MCF 10A (cell line): Measurements from ENCODE around the gene GMCL1. TPM values are rescaled to one million over a fixed set of nuclear protein-coding genes. Genes with fewer than 3 reads are reported as not detected.

Experiments used
- Bru-seq: library from RNA; stranded (reverse); fragments of 400-500 nt; gene quantifications from one replicate; lab custom pipeline; 2021; lab: Mats Ljungman, UMichigan
- BruChase-seq, 2 experiments: library from RNA; stranded (reverse); fragments of 400-500 nt; gene quantifications; one replicate each; lab custom pipeline; 2021; lab: Mats Ljungman, UMichigan
- BruUV-seq: library from RNA; stranded (reverse); fragments of 400-500 nt; replicated peaks from 2 replicates; lab custom pipeline; 2021; lab: Mats Ljungman, UMichigan
- CTCF ChIA-PET: fragments of 300-600 bp; sonication (Branson Sonifier 250); formaldehyde crosslinking; extraction: SDS; loops from one replicate; lab custom pipeline; 2021; ENCODE audit warnings: antibody characterized with exemption, inconsistent platforms; lab: Yijun Ruan, JAX
- POLR2A ChIA-PET: fragments of 300-600, 350-650 bp; sonication (Branson Sonifier 250); formaldehyde crosslinking; extraction: SDS; loops from one replicate; lab custom pipeline; 2020; ENCODE audit warnings: antibody characterized with exemption, inconsistent platforms; lab: Yijun Ruan, JAX
- DNase-seq: peaks from one replicate; pipeline ENCODE4 v3.0.0-alpha.2; 2018; ENCODE audit not compliant: unreplicated experiment
- H3K27ac Mint-ChIP-seq: one replicate; pipeline ENCODE4 v1.8.0; 2022; ENCODE audit warnings: mild to moderate bottlenecking, low read depth, mixed read lengths; ENCODE audit not compliant: unreplicated experiment
- H3K27me3 Mint-ChIP-seq: one replicate; pipeline ENCODE4 v1.8.0; 2022; ENCODE audit warnings: mixed read lengths; ENCODE audit not compliant: insufficient read depth, unreplicated experiment
- H3K36me3 Mint-ChIP-seq: one replicate; pipeline ENCODE4 v1.8.0; 2022; ENCODE audit warnings: mild to moderate bottlenecking, moderate library complexity, mixed read lengths; ENCODE audit not compliant: insufficient read depth, unreplicated experiment
- H3K4me1 Mint-ChIP-seq: one replicate; pipeline ENCODE4 v1.8.0; 2022; ENCODE audit warnings: mixed read lengths; ENCODE audit not compliant: insufficient read depth, unreplicated experiment
- H3K4me3 Mint-ChIP-seq: one replicate; pipeline ENCODE4 v1.8.0; 2022; ENCODE audit warnings: mild to moderate bottlenecking, moderate library complexity, mixed read lengths; ENCODE audit not compliant: unreplicated experiment
- H3K9me3 Mint-ChIP-seq: one replicate; pipeline ENCODE4 v1.8.0; 2022; ENCODE audit warnings: mixed read lengths; ENCODE audit not compliant: unreplicated experiment
- CTCF ChIP-seq: fragments of 200-600 bp; IDR thresholded peaks from one replicate; pipeline ENCODE4 v1.8.0; 2022; ENCODE audit warnings: antibody characterized with exemption, mild to moderate bottlenecking; ENCODE audit not compliant: unreplicated experiment
- intact Hi-C: fragments of 100-400 bp; cut with micrococcal nuclease; formaldehyde crosslinking; loops from 2 replicates; pipeline ENCODE4 v1.14.1; 2022
- long read RNA-seq: library from polyadenylated mRNA; stranded (forward); transcript quantifications from one replicate; pipeline ENCODE4 v2.0.0, GENCODE V29; 2022
- total RNA-seq: library from RNA; stranded (reverse); gene quantifications from 2 replicates; pipeline ENCODE4 v1.2.3, GENCODE V29; 2022

GMCL1 gene
- total RNA-seq (13.2 and 13.6 TPM in 2 replicates), Bru-seq, nascent RNA (percentile 63 among the genes with signal in this experiment), BruChase-seq, experiment 1, labeled RNA remaining after a 6-hour chase (percentile 72 among the genes with signal in this experiment), BruChase-seq, experiment 2, labeled RNA remaining after a 2-hour chase (percentile 73 among the genes with signal in this experiment)
- long read RNA-seq, full-length matches to known transcripts = 56 of 66 reads
- long read RNA-seq, partial matches to known transcripts = 1 of 66 reads
- long read RNA-seq, other reads (novel, unspliced or antisense) = 9 of 66 reads

GRCh38 chr2:69829256-69830044 lies at the start of gene GMCL1:
TSS of gene GMCL1 (plus strand) at chr2:69829660. CDS start at chr2:69829893, 233 bp downstream.
- Mint-ChIP-seq H3K27ac (peak within 1 kb of the TSS; percentile 59), H3K4me3 (peak within 1 kb of the TSS; percentile 97), H3K36me3 (peaks cover 5% of the 10 kb centered on the region), H3K4me1 (peaks cover 18% of the 10 kb centered on the region), H3K27me3 (no peaks in the 10 kb centered on the region), H3K9me3 (no peaks in the 10 kb centered on the region)
- DNase-seq = peak; percentile 96
- POLR2A ChIA-PET = interaction anchor here (0.6 to 2.3 kb wide), 22 partner anchors 12 to 392 kb away, joined by 3 to 23 read pairs (median 4); partner anchors contain the start of genes ANXA4, MXD1, NFU1 and SNRNP27
- no peak for TF ChIP-seq CTCF
- intact Hi-C loops = no loop called here
- TSS peak; percentile 24 for BruUV-seq
- CTCF ChIA-PET = interaction anchor here (0.5 to 2.8 kb wide), 5 partner anchors 59 to 876 kb away, joined by 3 to 18 read pairs (median 4); no protein-coding TSS in a partner anchor

GRCh38 chr2:69780921-69781320 lies 48.5 kb upstream of the GMCL1 start:
- no peak for TF ChIP-seq CTCF
- POLR2A ChIA-PET = interaction anchor here (0.7 to 3.5 kb wide), 13 partner anchors 8 to 512 kb away, joined by 3 to 32 read pairs (median 4); partner anchors contain the start of genes ANXA4 and SNRPG
- H3K36me3 Mint-ChIP-seq = peaks cover 3% of the 10 kb centered on the region
- no TSS peak for BruUV-seq
- intact Hi-C loops = no loop called here
- DNase-seq = no peak
- CTCF ChIA-PET = interaction anchor here (1.6 kb wide), 1 partner anchor 56 kb away, joined by 6 read pairs; no protein-coding TSS in a partner anchor
- H3K4me1 Mint-ChIP-seq = peaks cover 27% of the 10 kb centered on the region
- H3K27ac Mint-ChIP-seq = no peak overlapping the region
- no peaks in the 10 kb centered on the region for H3K9me3 Mint-ChIP-seq
- no peaks in the 10 kb centered on the region for H3K27me3 Mint-ChIP-seq
- H3K4me3 Mint-ChIP-seq = no peak overlapping the region

GRCh38 chr2:69781321-69782248 lies 47.9 kb upstream of the GMCL1 start:
- intact Hi-C loops = no loop called here
- DNase-seq = peak; percentile 57
- BruUV-seq = TSS peak; percentile 15
- Mint-ChIP-seq H3K27ac (peak overlapping the region; percentile 10), H3K4me1 (peaks cover 27% of the 10 kb centered on the region), H3K27me3 (no peaks in the 10 kb centered on the region), H3K4me3 (no peak overlapping the region), H3K9me3 (no peaks in the 10 kb centered on the region), H3K36me3 (peaks cover 5% of the 10 kb centered on the region)
- ChIA-PET CTCF (interaction anchor here (0.9 to 1.6 kb wide), 2 partner anchors 57 kb away, joined by 3 to 6 read pairs; no protein-coding TSS in a partner anchor), POLR2A (interaction anchor here (0.7 to 3.5 kb wide), 12 partner anchors 9 to 512 kb away, joined by 3 to 32 read pairs (median 4); partner anchors contain the start of genes ANXA4 and SNRPG)
- TF ChIP-seq CTCF = no peak
